ENCODE measurements around the gene PDRG1. TPM values are rescaled to one million over a fixed set of nuclear protein-coding genes. Genes with fewer than 3 reads are reported as not detected.

The PDRG1 gene
- total RNA-seq, 2 donors from 2014 or later: 20.4 to 24.4 TPM

GRCh38 chr20:31945319-31945718 lies 6.5 kb downstream of the PDRG1 start:
- H3K4me1 ChIP-seq (ENCODE audit: control insufficient read depth, insufficient read depth, low read length): no peaks in the 10 kb centered on the region
- no peak overlapping the region for H3K4me3 ChIP-seq (ENCODE audit: low read length)
- 91 to 95% methylated on average over 3 to 4 of the region's 4 CpGs for WGBS, 2 experiments (ENCODE audit: insufficient coverage in 1 of 2, insufficient read length in 1 of 2)
- Mint-ChIP-seq H3K4me1 (no peaks in the 10 kb centered on the region), H3K4me3 (no peak overlapping the region), H3K9me3 (peaks cover 6% of the 10 kb centered on the region), H3K27ac (no peak overlapping the region), H3K27me3 (ENCODE audit: insufficient read depth) (no peaks in the 10 kb centered on the region), H3K36me3 (ENCODE audit: low read depth) (peaks cover 58% of the 10 kb centered on the region)
- TF ChIP-seq CTCF (conservative IDR thresholded peaks at IDR 0.05): no peak
- H3K9me3 ChIP-seq (ENCODE audit: control insufficient read depth, low read length): peaks cover 13% of the 10 kb centered on the region
- H3K27ac ChIP-seq (ENCODE audit: low read depth, low read length): no peak overlapping the region
- DNase-seq: no peak
- no peaks in the 10 kb centered on the region for H3K27me3 ChIP-seq (ENCODE audit: control insufficient read depth, insufficient read depth, low read length, poor library complexity, severe bottlenecking)
- H3K36me3 ChIP-seq (ENCODE audit: control insufficient read depth, insufficient read depth, low read length): peaks cover 57% of the 10 kb centered on the region
- no peak overlapping the region for H3K9ac ChIP-seq (ENCODE audit: extremely low read depth, low read length, poor library complexity, severe bottlenecking)

- Histone ChIP-seq H3K9me3 (ENCODE audit: control insufficient read depth, low read length) (peaks cover 4% of the 10 kb centered on the region), H3K4me3 (ENCODE audit: low read length) (no peak overlapping the region), H3K4me1 (ENCODE audit: control insufficient read depth, insufficient read depth, low read length) (no peaks in the 10 kb centered on the region), H3K36me3 (ENCODE audit: control insufficient read depth, insufficient read depth, low read length) (peaks cover 37% of the 10 kb centered on the region), H3K27ac (ENCODE audit: low read depth, low read length) (no peak overlapping the region), H3K9ac (ENCODE audit: extremely low read depth, low read length, poor library complexity, severe bottlenecking) (no peak overlapping the region), H3K27me3 (ENCODE audit: control insufficient read depth, insufficient read depth, low read length, poor library complexity, severe bottlenecking) (no peaks in the 10 kb centered on the region)
- H3K36me3 Mint-ChIP-seq (ENCODE audit: low read depth): peaks cover 36% of the 10 kb centered on the region
- H3K27me3 Mint-ChIP-seq (ENCODE audit: insufficient read depth): peaks cover 4% of the 10 kb centered on the region
- no peak overlapping the region for H3K4me3 Mint-ChIP-seq
- H3K27ac Mint-ChIP-seq: peak overlapping the region; percentile 69
- no peak for DNase-seq
- H3K9me3 Mint-ChIP-seq: peaks cover 2% of the 10 kb centered on the region
- H3K4me1 Mint-ChIP-seq: no peaks in the 10 kb centered on the region
- TF ChIP-seq CTCF (conservative IDR thresholded peaks at IDR 0.05): no peak
- 90% methylated on average over 2 of the region's 2 CpGs; no CpG with 5 or more reads in 1 of the 2 experiments for WGBS, 2 experiments (ENCODE audit: insufficient coverage in 1 of 2, insufficient read length in 1 of 2)
Observed at GRCh38 chr20:31943052-31943471, 8.8 kb downstream of the PDRG1 start.

- no peak overlapping the region for H3K4me3 ChIP-seq (ENCODE audit: low read length)
- no peak overlapping the region for H3K9ac ChIP-seq (ENCODE audit: extremely low read depth, low read length, poor library complexity, severe bottlenecking)
- peaks cover 4% of the 10 kb centered on the region for H3K27me3 Mint-ChIP-seq (ENCODE audit: insufficient read depth)
- H3K27me3 ChIP-seq (ENCODE audit: control insufficient read depth, insufficient read depth, low read length, poor library complexity, severe bottlenecking): no peaks in the 10 kb centered on the region
- H3K4me1 ChIP-seq (ENCODE audit: control insufficient read depth, insufficient read depth, low read length): no peaks in the 10 kb centered on the region
- 84% methylated on average over 2 of the region's 2 CpGs; no CpG with 5 or more reads in 1 of the 2 experiments for WGBS, 2 experiments (ENCODE audit: insufficient coverage in 1 of 2, insufficient read length in 1 of 2)
- DNase-seq: no peak
- no peak overlapping the region for H3K4me3 Mint-ChIP-seq
- H3K27ac Mint-ChIP-seq: no peak overlapping the region
- no peaks in the 10 kb centered on the region for H3K9me3 ChIP-seq (ENCODE audit: control insufficient read depth, low read length)
- peaks cover 4% of the 10 kb centered on the region for H3K36me3 Mint-ChIP-seq (ENCODE audit: low read depth)
- peaks cover 3% of the 10 kb centered on the region for H3K36me3 ChIP-seq (ENCODE audit: control insufficient read depth, insufficient read depth, low read length)
- no peak for TF ChIP-seq CTCF (conservative IDR thresholded peaks at IDR 0.05)
- H3K9me3 Mint-ChIP-seq: no peaks in the 10 kb centered on the region
- no peaks in the 10 kb centered on the region for H3K4me1 Mint-ChIP-seq
- no peak overlapping the region for H3K27ac ChIP-seq (ENCODE audit: low read depth, low read length)
Observed at GRCh38 chr20:31939661-31940060, 12.2 kb downstream of the PDRG1 start.
